DND-41 (cell line): ENCODE measurements around the gene AGO3.

Experiments
- ATAC-seq: fragments of 200-7000 bp; cut with Tn5 transposase; 3 replicates; pipeline ENCODE4 v1.9.1; 2021; ENCODE audit warnings: low read depth; ENCODE audit not compliant: insufficient read depth
- DNase-seq: peaks from one replicate; pipeline ENCODE4 v3.0.0-alpha.2; 2020
- H2AFZ ChIP-seq: 2 replicates; pipeline ENCODE4 v1.6.0; 2012; ENCODE audit warnings: low read depth, low read length
- H3K27ac ChIP-seq: 2 replicates; pipeline ENCODE4 v1.5.1; 2012; ENCODE audit warnings: low read length, inconsistent platforms
- H3K27me3 ChIP-seq: fragments of 200-600 bp; sonication (generic); 2 replicates; pipeline ENCODE4 v1.6.0; 2012; ENCODE audit warnings: low read length, mild to moderate bottlenecking, inconsistent platforms; ENCODE audit not compliant: insufficient read depth, poor library complexity
- H3K36me3 ChIP-seq: 2 replicates; pipeline ENCODE4 v1.5.1; 2012; ENCODE audit warnings: low read length, inconsistent platforms; ENCODE audit not compliant: insufficient read depth
- H3K4me1 ChIP-seq: 2 replicates; pipeline ENCODE4 v1.5.1; 2012; ENCODE audit warnings: mild to moderate bottlenecking, low read length; ENCODE audit not compliant: insufficient read depth
- H3K4me2 ChIP-seq: 2 replicates; pipeline ENCODE4 v1.6.0; 2012; ENCODE audit warnings: mild to moderate bottlenecking, moderate library complexity, low read length, inconsistent platforms; ENCODE audit not compliant: insufficient read depth
- H3K4me3 ChIP-seq, 2 experiments: fragments of 200-600 bp in 1 of 2; shearing (Covaris generic) in 1 of 2; 2 replicates each; pipeline ENCODE4 v1.5.1; 2012 to 2016; ENCODE audit warnings: inconsistent platforms in 2 of 2, low read length in 2 of 2, mild to moderate bottlenecking in 2 of 2, low read depth in 1 of 2, moderate library complexity in 1 of 2
- H3K79me2 ChIP-seq: 2 replicates; pipeline ENCODE4 v1.6.0; 2012; ENCODE audit warnings: low read length, inconsistent platforms; ENCODE audit not compliant: insufficient read depth
- H3K9ac ChIP-seq: 2 replicates; pipeline ENCODE4 v1.6.0; 2012; ENCODE audit warnings: low read depth, mild to moderate bottlenecking, inconsistent platforms, low read length, moderate library complexity
- H3K9me3 ChIP-seq: 2 replicates; pipeline ENCODE4 v1.5.1; 2012; ENCODE audit warnings: low read length, moderate library complexity, mild to moderate bottlenecking, inconsistent platforms; ENCODE audit not compliant: insufficient read depth, severe bottlenecking
- H4K20me1 ChIP-seq: 2 replicates; pipeline ENCODE4 v1.6.0; 2012; ENCODE audit warnings: low read length; ENCODE audit not compliant: insufficient read depth
- EZH2 ChIP-seq: IDR thresholded peaks from 3 replicates; pipeline ENCODE4 v1.6.1; 2012; ENCODE audit warnings: borderline replicate concordance, low read depth, mild to moderate bottlenecking, moderate library complexity, low read length, inconsistent platforms; ENCODE audit not compliant: severe bottlenecking
- TF ChIP-seq, protein P1 (sequence below): IDR thresholded peaks from 2 replicates; pipeline ENCODE4 v1.5.1; 2012; ENCODE audit warnings: borderline replicate concordance, low read length, moderate library complexity, mild to moderate bottlenecking; ENCODE audit not compliant: poor library complexity, severe bottlenecking; ENCODE audit errors: extremely low read depth

AGO3 gene

DNA sequence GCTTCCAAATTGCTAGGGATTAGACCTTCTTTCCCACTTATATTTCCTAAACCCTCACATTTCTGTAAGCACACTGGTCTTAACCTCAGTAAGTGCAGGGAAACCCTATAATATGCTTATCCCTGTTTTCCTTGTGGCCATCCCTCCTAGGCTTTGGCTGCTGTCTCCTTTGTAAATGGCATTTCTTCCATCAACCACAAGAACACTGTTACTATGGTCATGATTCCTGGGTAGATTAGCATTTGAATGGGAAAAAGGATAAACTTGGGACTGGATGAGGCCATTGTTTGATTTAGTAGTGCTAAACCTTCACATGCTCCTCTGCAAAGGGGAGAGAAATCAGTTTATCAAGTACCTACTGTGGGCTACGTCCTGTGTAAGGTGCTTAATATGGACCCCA lies 16.2 kb upstream of the AGO3 start:
- peaks cover 76% of the 10 kb centered on the region for H3K36me3 ChIP-seq
- no peaks in the 10 kb centered on the region for H4K20me1 ChIP-seq
- no peak overlapping the region for H3K27ac ChIP-seq
- no peaks in the 10 kb centered on the region for H3K27me3 ChIP-seq
- TF ChIP-seq EZH2: no peak
- TF ChIP-seq, protein P1, sequence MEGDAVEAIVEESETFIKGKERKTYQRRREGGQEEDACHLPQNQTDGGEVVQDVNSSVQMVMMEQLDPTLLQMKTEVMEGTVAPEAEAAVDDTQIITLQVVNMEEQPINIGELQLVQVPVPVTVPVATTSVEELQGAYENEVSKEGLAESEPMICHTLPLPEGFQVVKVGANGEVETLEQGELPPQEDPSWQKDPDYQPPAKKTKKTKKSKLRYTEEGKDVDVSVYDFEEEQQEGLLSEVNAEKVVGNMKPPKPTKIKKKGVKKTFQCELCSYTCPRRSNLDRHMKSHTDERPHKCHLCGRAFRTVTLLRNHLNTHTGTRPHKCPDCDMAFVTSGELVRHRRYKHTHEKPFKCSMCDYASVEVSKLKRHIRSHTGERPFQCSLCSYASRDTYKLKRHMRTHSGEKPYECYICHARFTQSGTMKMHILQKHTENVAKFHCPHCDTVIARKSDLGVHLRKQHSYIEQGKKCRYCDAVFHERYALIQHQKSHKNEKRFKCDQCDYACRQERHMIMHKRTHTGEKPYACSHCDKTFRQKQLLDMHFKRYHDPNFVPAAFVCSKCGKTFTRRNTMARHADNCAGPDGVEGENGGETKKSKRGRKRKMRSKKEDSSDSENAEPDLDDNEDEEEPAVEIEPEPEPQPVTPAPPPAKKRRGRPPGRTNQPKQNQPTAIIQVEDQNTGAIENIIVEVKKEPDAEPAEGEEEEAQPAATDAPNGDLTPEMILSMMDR: no peak
- H3K4me2 ChIP-seq: no peak overlapping the region
- no peaks in the 10 kb centered on the region for H3K4me1 ChIP-seq
- no peaks in the 10 kb centered on the region for H3K79me2 ChIP-seq
- no peaks in the 10 kb centered on the region for H3K9me3 ChIP-seq
- H2AFZ ChIP-seq: no peak overlapping the region
- H3K9ac ChIP-seq: no peak overlapping the region
- ATAC-seq: no peak
- no peak for DNase-seq
- H3K4me3 ChIP-seq: no peak overlapping the region

DNA sequence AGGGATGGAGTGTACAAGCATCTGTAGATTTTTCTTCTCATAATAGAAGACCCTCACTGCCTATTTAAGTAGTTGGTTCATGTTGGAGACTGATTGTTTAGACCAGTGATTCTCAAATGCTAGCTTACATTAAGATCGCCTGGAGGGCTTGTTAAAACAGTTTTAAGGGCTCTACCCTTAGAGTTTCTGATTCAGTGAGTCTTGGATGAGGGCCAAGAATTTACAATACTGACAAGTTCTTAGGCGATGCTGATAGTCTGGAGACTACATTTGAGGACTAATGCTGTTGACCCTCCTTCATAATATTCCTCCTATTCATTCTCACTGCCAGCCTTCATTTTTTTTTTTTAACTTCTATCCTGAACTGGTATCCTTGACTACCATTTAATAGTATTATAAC lies 15.2 kb upstream of the AGO3 start:
- Histone ChIP-seq H3K4me3 (no peak overlapping the region), H3K4me1 (no peaks in the 10 kb centered on the region), H3K9ac (no peak overlapping the region), H3K27me3 (no peaks in the 10 kb centered on the region), H3K4me2 (no peak overlapping the region), H2AFZ (no peak overlapping the region), H3K9me3 (no peaks in the 10 kb centered on the region), H3K27ac (no peak overlapping the region), H3K79me2 (no peaks in the 10 kb centered on the region), H4K20me1 (no peaks in the 10 kb centered on the region), H3K36me3 (peaks cover 75% of the 10 kb centered on the region)
- TF ChIP-seq, protein P1: no peak
- TF ChIP-seq EZH2: no peak
- no peak for DNase-seq
- no peak for ATAC-seq

DNA sequence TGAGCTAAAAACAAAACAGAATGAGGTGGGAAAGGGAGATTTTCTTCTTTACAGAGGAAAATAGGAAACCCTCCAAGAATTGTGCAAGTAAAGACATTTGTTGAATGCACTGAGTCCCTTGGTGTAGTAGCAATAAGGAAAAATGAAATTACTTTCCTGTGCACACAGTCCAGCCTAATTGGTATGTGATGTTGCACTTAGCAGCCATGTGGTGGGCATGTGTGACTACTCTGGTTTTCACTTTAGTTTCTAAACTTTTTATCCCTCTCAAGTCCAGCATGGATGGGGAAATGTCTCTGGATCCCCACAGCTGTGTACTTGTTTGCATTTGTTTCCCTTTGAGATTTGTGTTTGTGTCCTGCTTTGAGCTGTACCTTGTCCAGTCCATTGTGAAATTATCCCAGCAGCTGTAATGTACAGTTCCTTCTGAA lies 7.1 kb upstream of the AGO3 start:
- Histone ChIP-seq H3K4me1 (no peaks in the 10 kb centered on the region), H3K27me3 (no peaks in the 10 kb centered on the region), H3K79me2 (no peaks in the 10 kb centered on the region), H3K4me2 (no peak overlapping the region), H3K9me3 (no peaks in the 10 kb centered on the region), H3K27ac (no peak overlapping the region), H2AFZ (no peak overlapping the region), H3K4me3 (no peak overlapping the region), H3K9ac (no peak overlapping the region), H3K36me3 (peaks cover 25% of the 10 kb centered on the region), H4K20me1 (no peaks in the 10 kb centered on the region)
- ATAC-seq (no peak), DNase-seq (no peak)
- no peak for TF ChIP-seq EZH2
- TF ChIP-seq, protein P1: no peak

DNA sequence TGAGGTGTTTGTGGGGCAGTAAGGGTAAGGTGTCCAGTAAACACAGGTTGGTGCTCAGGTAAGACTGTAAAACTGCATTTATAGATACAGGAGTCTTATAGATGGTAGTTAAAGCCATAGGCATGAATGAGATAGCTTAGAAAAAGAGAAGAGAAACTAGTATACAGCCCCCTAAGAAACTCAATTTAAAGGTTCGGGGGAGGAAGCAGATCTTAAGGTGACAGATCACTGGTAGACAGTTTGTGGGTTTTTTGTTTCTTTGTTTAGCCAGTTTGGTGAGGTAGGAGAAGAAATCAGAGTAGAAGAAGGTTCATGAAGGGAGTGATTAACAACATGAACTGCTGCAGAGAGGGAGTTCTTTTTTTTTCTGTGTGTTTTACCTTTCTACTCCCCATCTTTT lies 6.1 kb upstream of the AGO3 start:
- peaks cover 15% of the 10 kb centered on the region for H3K36me3 ChIP-seq
- DNase-seq (no peak), ATAC-seq (no peak)
- no peaks in the 10 kb centered on the region for H4K20me1 ChIP-seq
- H3K9me3 ChIP-seq: no peaks in the 10 kb centered on the region
- H3K4me3 ChIP-seq: no peak overlapping the region
- no peak overlapping the region for H3K4me2 ChIP-seq
- H3K27ac ChIP-seq: no peak overlapping the region
- no peak overlapping the region for H2AFZ ChIP-seq
- H3K4me1 ChIP-seq: peaks cover 7% of the 10 kb centered on the region
- no peak overlapping the region for H3K9ac ChIP-seq
- no peaks in the 10 kb centered on the region for H3K27me3 ChIP-seq
- TF ChIP-seq EZH2: no peak
- TF ChIP-seq, protein P1: no peak
- no peaks in the 10 kb centered on the region; the same call in 1 of the 2 replicates for H3K79me2 ChIP-seq
